Choroid plexus epithelial cell (primary cell): Measurements from ENCODE around the gene NBAS.
"Not testable (repeated sequence)": the region's sequence is repeated elsewhere in the genome, so short reads cannot be mapped to it uniquely, and the experiment has no call there.

ENCODE experiments used
- DNase-seq: peaks from one replicate; pipeline ENCODE4 v3.0.0-alpha.2; 2010; ENCODE audit warnings: low read depth
- H3K4me3 ChIP-seq: 2 replicates; pipeline ENCODE4 v1.5.1; 2011; ENCODE audit warnings: low read depth, mild to moderate bottlenecking, control low read depth, low read length, moderate library complexity
- CTCF ChIP-seq: conservative IDR thresholded peaks from 2 replicates; pipeline ENCODE4 v1.5.1; 2011; ENCODE audit warnings: low read depth, mild to moderate bottlenecking, control low read depth, inconsistent platforms, low read length, moderate library complexity

NBAS gene

GRCh38 chr2:15260196-15260595 lies 300.9 kb downstream of the NBAS start:
- H3K4me3 ChIP-seq = no peak overlapping the region
- no peak for TF ChIP-seq CTCF
- no peak for DNase-seq

GRCh38 chr2:15259356-15259756 lies 301.8 kb downstream of the NBAS start:
- no peak overlapping the region for H3K4me3 ChIP-seq
- TF ChIP-seq CTCF = no peak
- DNase-seq = peak; percentile 24

- not testable (repeated sequence) for H3K4me3 ChIP-seq, DNase-seq
These were observed 302.7 kb downstream of the NBAS start for GRCh38 chr2:15258385-15258784.

GRCh38 chr2:15253835-15254286 lies 307.3 kb downstream of the NBAS start:
- no peak for DNase-seq
- no peak overlapping the region for H3K4me3 ChIP-seq
- TF ChIP-seq CTCF = no peak

- no peak for TF ChIP-seq CTCF
- no peak overlapping the region for H3K4me3 ChIP-seq
- DNase-seq = no peak
These were observed 307.9 kb downstream of the NBAS start for GRCh38 chr2:15253247-15253646.

- no peak for TF ChIP-seq CTCF
- H3K4me3 ChIP-seq = no peak overlapping the region
- no peak for DNase-seq
These were observed 309.4 kb downstream of the NBAS start for GRCh38 chr2:15251753-15252152.

GRCh38 chr2:15250946-15251345 lies 310.2 kb downstream of the NBAS start:
- DNase-seq, H3K4me3 ChIP-seq: not testable (repeated sequence)

- TF ChIP-seq CTCF = no peak
- no peak for DNase-seq
- H3K4me3 ChIP-seq = no peak overlapping the region
These were observed 314.3 kb downstream of the NBAS start for GRCh38 chr2:15246870-15247269.
